Activated T-cell treated with anti-CD3 and anti-CD28 coated beads, Interleukin-2, amount 50 U/mL, for 4 hours (primary cell): ENCODE results near the gene SNTG2. TPM values are rescaled to one million over a fixed set of nuclear protein-coding genes. Genes with fewer than 3 reads are reported as not detected.
"Not testable (repeated sequence)": the region's sequence is repeated elsewhere in the genome, so short reads cannot be mapped to it uniquely, and the experiment has no call there.

ENCODE experiments used
- ATAC-seq, 2 donors: fragments of 200-7000 bp; cut with Tn5 transposase; one replicate each; pipeline ENCODE4 v1.10.0; 2021
- DNase-seq: peaks from one replicate; pipeline ENCODE4 v3.0.0-alpha.2; 2020
- H3K27me3 Mint-ChIP-seq: one replicate; pipeline ENCODE4 v1.8.0; 2021; ENCODE audit warnings: low read depth, mixed read lengths
- H3K36me3 Mint-ChIP-seq: one replicate; pipeline ENCODE4 v1.8.0; 2022; ENCODE audit warnings: mixed read lengths; ENCODE audit not compliant: insufficient read depth
- H3K4me1 Mint-ChIP-seq: one replicate; pipeline ENCODE4 v1.8.0; 2021; ENCODE audit warnings: low read depth, mixed read lengths
- H3K4me3 Mint-ChIP-seq: one replicate; pipeline ENCODE4 v1.8.0; 2021; ENCODE audit warnings: mild to moderate bottlenecking, moderate library complexity, mixed read lengths
- H3K9me3 Mint-ChIP-seq: one replicate; pipeline ENCODE4 v1.8.0; 2021; ENCODE audit warnings: mixed read lengths
- total RNA-seq, 3 donors: library from RNA; stranded (reverse); gene quantifications; one replicate each; pipeline ENCODE4 v1.2.1, GENCODE V29; 2021

The SNTG2 gene
- total RNA-seq, 3 donors from 2014 or later = 0.22 to 1.0 (median 0.98) TPM

DNA sequence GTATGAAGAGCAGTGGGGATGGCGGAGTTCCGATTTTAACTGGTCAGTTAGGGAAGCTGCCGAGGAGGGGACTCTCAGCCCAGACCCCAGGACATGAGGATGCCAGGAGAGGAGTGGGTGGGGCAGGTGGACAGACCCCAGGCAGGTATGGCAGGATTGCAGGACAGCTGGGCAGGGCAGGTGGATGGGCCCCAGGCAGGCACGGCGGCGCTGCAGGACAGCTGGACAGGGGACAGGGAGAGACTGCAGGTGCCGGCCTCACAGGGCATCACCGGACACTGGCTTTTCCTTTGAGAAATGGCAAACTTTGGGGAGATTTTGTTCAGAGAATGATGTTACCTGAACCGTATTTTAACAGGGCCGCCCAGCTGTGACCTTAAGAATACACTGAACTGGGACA lies 127.7 kb downstream of the SNTG2 start:
- H3K4me3 Mint-ChIP-seq = no peak overlapping the region
- DNase-seq (no peak), ATAC-seq (no peak)
- no peaks in the 10 kb centered on the region for H3K36me3 Mint-ChIP-seq
- no peaks in the 10 kb centered on the region for H3K4me1 Mint-ChIP-seq
- peaks cover 2% of the 10 kb centered on the region for H3K27me3 Mint-ChIP-seq
- no peaks in the 10 kb centered on the region for H3K9me3 Mint-ChIP-seq

DNA sequence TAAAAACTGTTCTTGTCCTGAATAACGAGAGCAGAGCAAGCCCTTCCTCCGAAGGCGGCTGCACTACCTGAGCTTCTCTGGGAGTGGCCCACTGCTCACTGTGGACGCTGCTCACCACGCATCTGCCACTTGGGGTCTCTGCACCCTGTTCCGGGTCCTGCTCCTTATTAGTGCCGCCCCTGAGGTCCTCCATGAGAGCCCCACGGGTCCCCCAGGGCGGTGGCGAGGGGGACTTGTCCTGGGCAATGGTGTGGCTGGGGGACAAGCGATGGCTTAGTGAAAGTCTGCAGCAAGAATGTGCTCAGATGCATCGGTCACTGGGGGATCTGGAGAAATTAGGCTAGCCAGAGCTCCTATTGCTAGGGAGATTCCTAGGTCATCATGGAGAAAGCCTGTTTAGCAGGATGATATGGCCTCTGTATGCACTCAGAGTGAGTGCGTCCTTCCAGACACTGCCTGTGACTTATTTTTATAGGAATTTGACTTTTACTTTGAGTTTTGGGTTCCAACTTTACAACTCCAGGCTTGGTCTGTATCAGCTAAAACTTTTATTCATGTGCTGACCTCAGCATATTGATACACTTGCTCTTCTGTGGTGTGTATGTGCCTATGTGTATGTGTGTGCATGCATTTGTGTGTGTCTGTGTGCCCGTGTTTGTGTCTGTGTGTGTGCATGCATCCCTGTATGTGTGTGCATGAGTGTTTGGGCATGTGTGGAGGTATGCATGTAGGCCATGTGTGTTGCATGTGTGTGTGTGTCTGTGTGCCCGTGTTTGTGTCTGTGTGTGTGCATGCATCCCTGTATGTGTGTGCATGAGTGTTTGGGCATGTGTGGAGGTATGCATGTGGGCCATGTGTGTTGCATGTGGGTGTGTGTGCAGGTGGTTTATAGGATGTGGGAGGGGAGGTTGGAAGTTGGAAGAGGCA lies 129.5 kb downstream of the SNTG2 start:
- Mint-ChIP-seq H3K9me3 (no peaks in the 10 kb centered on the region), H3K36me3 (no peaks in the 10 kb centered on the region), H3K27me3 (peaks cover 2% of the 10 kb centered on the region), H3K4me3 (no peak overlapping the region), H3K4me1 (no peaks in the 10 kb centered on the region)
- DNase-seq (no peak), ATAC-seq (no peak)

DNA sequence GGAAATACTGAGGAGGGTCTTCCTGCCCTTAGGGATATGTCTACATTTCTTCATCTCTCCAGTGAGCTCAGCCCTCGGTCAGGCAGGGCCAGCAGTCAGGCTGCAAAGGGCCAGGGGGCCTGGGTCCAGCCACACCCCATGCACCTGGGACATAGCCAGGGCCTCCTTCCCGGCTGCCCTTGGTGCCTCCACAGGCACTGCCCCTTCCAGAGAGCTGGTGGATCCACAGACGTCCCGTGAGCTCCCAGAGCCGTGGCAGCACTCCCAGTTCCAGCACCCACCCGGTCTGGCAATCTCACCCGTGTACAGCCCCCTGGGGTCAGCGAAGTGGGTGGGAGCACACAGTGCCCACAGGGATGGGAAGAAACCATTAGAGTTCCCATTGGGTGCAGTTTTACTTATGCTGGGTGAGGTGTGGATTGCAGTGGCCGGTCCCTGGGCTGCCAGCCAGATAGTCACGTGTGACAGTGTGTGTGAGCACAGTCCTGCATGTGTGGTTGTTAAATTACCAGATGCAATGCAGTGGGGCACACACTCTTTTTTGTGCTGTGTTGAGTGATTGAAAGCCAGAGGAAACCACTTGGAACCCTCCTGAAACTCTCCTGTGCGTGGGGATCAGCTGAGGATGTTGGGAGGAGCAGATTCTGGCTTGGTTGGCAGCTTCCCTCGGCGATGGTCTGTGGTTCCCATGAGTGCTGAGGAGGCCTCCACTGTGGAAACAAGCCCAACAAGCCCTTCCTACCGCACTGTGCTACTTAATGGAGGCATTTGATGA lies 131.0 kb downstream of the SNTG2 start:
- Mint-ChIP-seq H3K4me3 (no peak overlapping the region), H3K4me1 (no peaks in the 10 kb centered on the region), H3K27me3 (peaks cover 2% of the 10 kb centered on the region), H3K9me3 (no peaks in the 10 kb centered on the region), H3K36me3 (no peaks in the 10 kb centered on the region)
- DNase-seq (no peak), ATAC-seq (no peak)

DNA sequence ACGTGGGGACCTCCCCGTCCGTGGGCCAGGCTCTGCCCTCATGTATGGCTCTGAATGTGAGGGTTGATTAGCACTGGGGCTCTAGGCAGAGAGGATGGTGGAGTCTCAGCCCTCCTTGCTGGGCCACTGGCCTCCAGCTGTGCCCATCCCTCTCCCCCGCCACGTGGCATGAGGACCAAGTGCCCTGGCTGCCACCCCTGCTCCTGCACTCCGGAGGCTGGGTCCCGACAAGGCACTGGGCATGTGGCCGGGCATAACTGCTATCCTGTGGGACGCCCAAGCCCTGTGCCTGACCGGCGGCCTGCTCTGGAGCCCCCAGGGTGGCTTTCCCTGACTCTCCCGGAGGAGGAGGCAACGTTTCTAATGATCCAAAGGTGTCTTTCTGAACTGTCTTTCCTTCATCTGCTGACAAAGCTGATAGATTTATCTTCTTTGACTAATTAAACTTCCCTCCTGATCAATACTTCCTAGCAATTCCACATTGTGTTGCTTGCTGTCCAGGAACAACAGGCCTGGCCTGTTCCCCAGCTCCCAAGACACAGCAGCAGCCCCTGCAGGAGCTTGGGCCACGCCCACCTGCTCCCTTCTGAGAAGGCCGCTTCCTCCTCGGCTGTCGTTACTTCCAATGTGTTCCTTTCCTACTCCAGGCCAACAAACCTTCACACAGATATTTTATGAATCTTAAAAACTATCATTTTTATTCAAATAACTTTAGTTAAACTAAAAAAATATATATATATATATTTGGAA lies 132.0 kb downstream of the SNTG2 start:
- DNase-seq = no peak
- no peaks in the 10 kb centered on the region for H3K36me3 Mint-ChIP-seq
- H3K4me3 Mint-ChIP-seq = no peak overlapping the region
- no peaks in the 10 kb centered on the region for H3K9me3 Mint-ChIP-seq
- H3K27me3 Mint-ChIP-seq = peaks cover 2% of the 10 kb centered on the region
- H3K4me1 Mint-ChIP-seq = no peaks in the 10 kb centered on the region
- ATAC-seq = no peak

DNA sequence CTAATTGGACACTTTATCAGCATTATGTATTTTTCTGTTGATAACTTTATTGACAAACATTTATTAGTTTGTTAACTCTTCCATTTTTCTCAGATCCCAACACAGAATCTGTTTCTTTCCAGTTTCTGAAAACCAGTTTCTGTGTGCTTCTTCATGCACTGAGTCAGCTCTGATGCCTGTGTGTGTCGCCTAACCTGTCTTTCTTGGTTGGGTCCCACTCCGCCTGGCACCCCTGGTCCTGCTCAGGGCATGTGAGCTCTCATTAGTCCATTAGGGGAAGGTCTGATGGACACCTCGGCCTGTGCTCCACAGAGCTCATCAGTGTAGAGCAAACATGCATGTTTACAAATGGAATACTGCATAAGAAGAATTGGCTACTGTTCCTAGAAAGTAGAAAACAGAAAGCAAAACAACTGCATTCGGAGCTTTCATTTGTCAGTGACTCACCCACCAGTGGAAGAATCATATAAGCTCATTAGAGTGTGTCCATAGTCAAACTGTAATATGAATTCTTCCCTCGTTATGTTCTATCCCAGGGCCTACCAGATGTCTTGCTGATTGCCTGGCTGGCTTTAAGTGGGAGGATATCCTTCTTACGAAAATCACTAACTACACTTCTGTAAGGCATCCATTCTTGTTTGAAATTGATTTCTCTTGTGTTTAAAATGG lies 137.7 kb downstream of the SNTG2 start:
- DNase-seq (no peak), ATAC-seq (no peak)
- Mint-ChIP-seq H3K4me1 (peaks cover 3% of the 10 kb centered on the region), H3K27me3 (no peaks in the 10 kb centered on the region), H3K4me3 (no peak overlapping the region), H3K9me3 (no peaks in the 10 kb centered on the region), H3K36me3 (no peaks in the 10 kb centered on the region)

DNA sequence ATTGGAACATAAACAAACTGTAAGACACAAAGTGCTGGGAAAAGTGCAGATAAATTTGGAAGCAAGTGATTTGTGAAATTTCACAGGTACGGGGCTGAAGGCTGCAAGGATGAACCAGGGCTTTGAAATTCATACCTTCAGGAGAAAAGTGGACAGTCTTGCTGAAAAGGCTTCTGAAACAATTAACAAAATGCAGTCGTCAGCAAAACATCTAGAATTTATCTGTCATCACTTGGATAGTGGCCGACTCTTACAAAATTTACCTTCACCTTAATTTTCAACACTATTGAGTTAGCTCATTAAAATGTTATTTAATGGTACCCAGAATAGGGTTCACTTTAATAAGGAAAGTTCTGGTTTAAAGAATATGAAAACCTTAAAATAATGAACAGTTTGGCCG lies 138.3 kb downstream of the SNTG2 start:
- ATAC-seq (no peak), DNase-seq (no peak)
- no peak overlapping the region for H3K4me3 Mint-ChIP-seq
- no peaks in the 10 kb centered on the region for H3K9me3 Mint-ChIP-seq
- no peaks in the 10 kb centered on the region for H3K36me3 Mint-ChIP-seq
- peaks cover 3% of the 10 kb centered on the region for H3K4me1 Mint-ChIP-seq
- no peaks in the 10 kb centered on the region for H3K27me3 Mint-ChIP-seq

DNA sequence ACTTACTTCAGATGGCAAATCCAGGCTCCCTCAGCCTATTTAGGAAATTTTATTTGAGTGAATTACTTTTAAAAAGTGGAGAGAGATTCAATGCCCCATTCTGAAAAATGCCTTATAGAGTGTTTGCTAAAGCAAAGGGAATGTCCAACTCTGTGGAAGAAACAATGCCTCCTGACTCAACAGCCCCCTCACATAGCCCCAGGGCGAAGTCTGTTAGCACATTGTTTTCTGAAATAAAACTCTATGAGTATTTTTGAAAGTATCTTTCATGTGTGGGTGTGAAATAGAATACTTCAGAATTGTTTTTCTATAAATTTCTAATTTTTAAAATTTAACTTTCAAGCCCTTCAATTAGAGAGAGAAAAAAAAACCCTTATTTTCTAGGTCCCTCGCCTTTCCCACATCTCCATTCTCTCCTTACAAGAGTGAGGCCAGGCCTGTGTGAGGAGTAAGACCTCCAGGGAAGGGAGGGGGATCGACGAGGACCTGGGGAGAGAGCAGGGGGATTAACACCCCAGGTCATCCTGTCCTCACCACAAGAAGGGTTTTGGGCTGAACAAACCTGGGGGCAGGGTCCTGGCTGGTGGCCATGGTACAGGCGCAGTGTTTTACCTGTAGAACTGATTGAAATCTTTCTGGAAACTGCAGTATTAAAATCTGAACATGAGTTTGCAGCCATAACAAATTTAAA lies 141.4 kb downstream of the SNTG2 start:
- Mint-ChIP-seq H3K9me3 (no peaks in the 10 kb centered on the region), H3K36me3 (no peaks in the 10 kb centered on the region), H3K4me3 (no peak overlapping the region), H3K27me3 (no peaks in the 10 kb centered on the region), H3K4me1 (peaks cover 8% of the 10 kb centered on the region)
- ATAC-seq (no peak), DNase-seq (no peak)

DNA sequence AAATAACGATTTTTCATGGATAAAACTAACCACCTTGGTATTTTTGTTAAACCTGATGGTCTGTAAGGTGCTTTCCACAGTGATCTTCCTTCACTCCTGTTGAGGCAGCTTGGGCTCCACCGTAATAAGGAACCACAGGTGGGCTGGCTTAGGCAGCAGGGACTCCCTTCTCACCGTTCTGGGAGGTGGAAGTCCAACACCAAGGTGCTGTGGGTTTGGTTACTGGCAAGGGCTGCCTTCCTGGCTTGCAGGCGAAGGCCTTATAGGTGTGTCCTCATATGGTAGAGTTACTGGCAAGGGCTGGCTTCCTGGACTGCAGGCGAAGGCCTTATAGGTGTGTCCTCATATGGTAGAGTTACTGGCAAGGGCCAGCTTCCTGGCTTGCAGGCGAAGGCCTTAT lies 143.0 kb downstream of the SNTG2 start:
- not testable (repeated sequence) for H3K4me1 Mint-ChIP-seq, DNase-seq, H3K27me3 Mint-ChIP-seq, ATAC-seq, H3K9me3 Mint-ChIP-seq, H3K36me3 Mint-ChIP-seq, H3K4me3 Mint-ChIP-seq

DNA sequence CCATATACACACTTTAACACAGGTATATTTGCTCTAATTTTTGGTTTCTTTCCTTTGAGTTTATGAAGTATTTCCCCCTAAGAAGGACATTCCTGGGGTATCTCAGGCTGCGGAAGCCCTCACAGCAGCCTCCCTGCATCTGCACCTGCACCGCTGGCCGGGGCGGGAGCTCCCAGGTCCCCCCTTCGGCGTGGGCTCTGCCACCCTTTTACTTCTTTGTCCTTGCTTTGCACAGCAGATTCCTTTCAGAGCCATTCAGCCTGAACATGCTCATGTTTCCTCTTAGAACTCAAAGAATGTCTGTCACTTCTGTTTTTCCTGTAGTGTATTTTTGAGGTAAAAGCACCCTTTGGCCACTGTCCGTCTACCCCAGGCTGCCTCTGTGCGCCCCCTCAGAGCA lies 146.5 kb downstream of the SNTG2 start:
- H3K9me3 Mint-ChIP-seq = no peaks in the 10 kb centered on the region
- no peak for ATAC-seq
- no peak overlapping the region for H3K4me3 Mint-ChIP-seq
- H3K36me3 Mint-ChIP-seq = no peaks in the 10 kb centered on the region
- H3K4me1 Mint-ChIP-seq = peaks cover 8% of the 10 kb centered on the region
- no peak for DNase-seq
- H3K27me3 Mint-ChIP-seq = peaks cover 3% of the 10 kb centered on the region

DNA sequence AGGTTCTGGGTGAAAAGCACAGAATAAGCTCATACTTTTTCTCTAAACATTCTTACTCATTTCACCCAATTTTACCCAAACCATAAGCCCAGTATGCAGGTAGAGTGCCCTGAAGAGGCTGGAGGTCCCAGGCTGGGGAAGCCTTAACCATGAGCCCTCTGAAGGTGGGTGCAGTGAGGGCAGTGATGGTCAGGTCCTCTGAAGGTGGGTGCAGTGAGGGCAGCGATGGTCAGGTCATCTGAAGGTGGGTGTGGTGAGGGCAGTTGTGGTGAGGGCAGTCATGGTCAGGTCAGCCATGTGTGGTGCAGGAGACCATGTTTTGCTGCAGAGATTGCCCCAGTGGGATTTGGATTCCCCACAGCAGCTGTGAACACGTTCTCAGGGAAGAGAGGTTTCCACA lies 148.8 kb downstream of the SNTG2 start:
- DNase-seq (no peak), ATAC-seq (no peak)
- no peak overlapping the region for H3K4me3 Mint-ChIP-seq
- H3K9me3 Mint-ChIP-seq = no peaks in the 10 kb centered on the region
- peaks cover 5% of the 10 kb centered on the region for H3K27me3 Mint-ChIP-seq
- H3K4me1 Mint-ChIP-seq = peaks cover 7% of the 10 kb centered on the region
- H3K36me3 Mint-ChIP-seq = no peaks in the 10 kb centered on the region

DNA sequence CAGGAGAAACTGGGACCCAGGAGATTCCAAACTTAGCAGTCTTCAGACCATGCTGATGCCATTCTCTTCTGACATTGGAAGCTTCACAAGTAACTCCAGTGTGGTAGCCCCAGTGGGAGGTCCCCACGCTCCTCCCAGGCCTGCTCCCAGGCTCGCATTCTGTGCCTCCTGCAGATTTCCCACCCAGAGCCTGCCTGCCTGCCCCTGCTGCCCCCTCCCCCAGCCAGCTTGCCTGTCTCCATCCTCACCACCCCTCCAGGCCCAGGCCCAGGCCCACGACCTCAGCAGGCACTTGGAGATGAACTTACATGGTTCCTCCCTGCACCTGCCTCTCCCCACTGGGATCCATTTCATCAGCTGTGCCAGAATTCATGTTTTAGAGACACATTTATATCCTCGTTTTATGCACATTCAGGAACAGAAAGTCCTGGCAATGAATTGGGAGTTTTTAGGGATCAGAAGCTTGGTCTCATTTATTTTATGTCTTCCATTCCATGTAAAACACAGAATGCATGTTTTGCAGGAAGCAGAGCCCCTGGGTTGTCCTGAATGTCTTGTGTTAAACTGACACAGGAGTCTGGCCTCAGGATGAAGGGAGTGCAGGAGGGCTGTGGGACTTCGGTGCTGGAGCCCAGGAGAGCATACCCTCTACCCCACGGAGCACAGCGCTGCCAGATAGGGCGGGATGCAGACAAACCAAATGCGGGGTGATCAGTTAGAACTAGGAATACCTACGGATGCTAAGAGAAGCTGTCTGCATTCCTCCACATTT lies 150.5 kb downstream of the SNTG2 start:
- H3K4me3 Mint-ChIP-seq = no peak overlapping the region
- DNase-seq = no peak
- no peak for ATAC-seq
- H3K27me3 Mint-ChIP-seq = peaks cover 5% of the 10 kb centered on the region
- no peaks in the 10 kb centered on the region for H3K36me3 Mint-ChIP-seq
- H3K4me1 Mint-ChIP-seq = peaks cover 2% of the 10 kb centered on the region
- H3K9me3 Mint-ChIP-seq = no peaks in the 10 kb centered on the region

DNA sequence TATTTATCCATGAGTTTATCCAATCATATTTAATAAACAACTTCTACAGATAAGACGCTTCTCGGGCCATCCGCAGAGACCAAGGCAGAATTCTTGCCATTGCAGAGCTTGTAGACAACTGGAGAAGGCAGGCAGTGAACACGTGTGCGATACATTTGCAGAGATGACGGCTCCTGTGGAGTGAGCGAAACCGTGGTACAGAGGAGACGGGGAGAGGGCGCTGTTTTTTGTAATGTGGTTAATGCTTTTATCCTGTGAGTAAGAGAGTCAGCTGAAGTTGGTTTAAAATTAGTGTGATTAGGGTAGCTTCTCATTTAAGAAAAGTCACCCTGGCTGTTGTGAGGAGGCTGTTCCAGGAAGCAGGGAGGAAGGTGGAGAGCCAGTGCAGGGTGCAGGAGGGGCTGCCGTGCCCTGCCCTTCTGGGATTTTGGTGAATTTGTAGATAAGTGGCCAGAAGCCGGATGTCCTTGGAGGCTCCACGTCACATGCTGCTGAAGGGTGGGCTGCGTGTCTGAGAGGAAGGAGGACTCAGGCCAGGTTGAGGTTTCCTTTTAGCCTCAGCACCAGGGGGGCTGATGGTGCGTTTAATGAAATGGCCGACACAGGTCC lies 151.4 kb downstream of the SNTG2 start:
- Mint-ChIP-seq H3K9me3 (no peaks in the 10 kb centered on the region), H3K4me3 (no peak overlapping the region), H3K4me1 (peaks cover 2% of the 10 kb centered on the region), H3K36me3 (no peaks in the 10 kb centered on the region), H3K27me3 (peaks cover 5% of the 10 kb centered on the region)
- ATAC-seq (peak in 1 of 2 donors; percentile 46), DNase-seq (no peak)

DNA sequence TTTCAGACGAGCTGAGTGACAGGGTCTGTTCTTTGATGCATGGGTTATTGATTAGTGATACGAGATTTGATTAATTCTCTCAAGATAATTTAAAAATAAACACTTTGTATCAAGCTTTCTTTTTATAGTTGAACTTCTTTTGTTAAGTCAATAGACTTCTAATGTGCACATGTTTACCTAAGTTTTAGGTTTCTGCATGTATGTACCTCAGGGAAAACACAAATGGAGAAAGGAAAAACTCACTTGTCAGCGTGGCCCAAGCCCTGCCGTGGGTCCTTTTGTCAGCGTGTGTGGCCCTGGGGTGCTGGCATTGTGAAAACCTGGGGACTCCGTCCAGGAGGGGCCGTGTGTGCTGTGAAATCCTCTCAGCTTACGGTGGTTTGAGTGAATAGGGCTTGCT lies 153.7 kb downstream of the SNTG2 start:
- ATAC-seq (no peak), DNase-seq (no peak)
- Mint-ChIP-seq H3K4me3 (no peak overlapping the region), H3K36me3 (no peaks in the 10 kb centered on the region), H3K27me3 (peaks cover 5% of the 10 kb centered on the region), H3K4me1 (peaks cover 2% of the 10 kb centered on the region), H3K9me3 (no peaks in the 10 kb centered on the region)
